Dermis blood vessel endothelial cell (primary cell): ENCODE results near the gene ZCCHC24. TPM values are rescaled to one million over a fixed set of nuclear protein-coding genes. Genes with fewer than 3 reads are reported as not detected.
"Not testable (repeated sequence)": the region's sequence is repeated elsewhere in the genome, so short reads cannot be mapped to it uniquely, and the experiment has no call there.

Source experiments
- DNase-seq: peaks from one replicate; pipeline ENCODE4 v3.0.0; 2010
- total RNA-seq: library from RNA; depleted of rRNA; stranded (reverse); fragments of >200 nt; gene quantifications from 2 replicates; pipeline ENCODE4 v1.2.3, GENCODE V29; 2014

The ZCCHC24 gene
- total RNA-seq, 1 donor from 2014 or later: 7.3 TPM

- no peak for DNase-seq
Measured at GRCh38 chr10:79345241-79346011, 100.0 kb downstream of the ZCCHC24 start.

GRCh38 chr10:79344502-79345195 lies 100.8 kb downstream of the ZCCHC24 start:
- DNase-seq: peak; percentile 10

GRCh38 chr10:79342811-79343561 lies 102.4 kb downstream of the ZCCHC24 start:
- DNase-seq: no peak

GRCh38 chr10:79342295-79342761 lies 103.1 kb downstream of the ZCCHC24 start:
- DNase-seq: no peak

GRCh38 chr10:79340646-79341244 lies 104.7 kb downstream of the ZCCHC24 start:
- DNase-seq: no peak

- no peak for DNase-seq
Measured at GRCh38 chr10:79339266-79339665, 106.2 kb downstream of the ZCCHC24 start.

GRCh38 chr10:79337783-79338469 lies 107.5 kb downstream of the ZCCHC24 start:
- DNase-seq: not testable (repeated sequence)

- no peak for DNase-seq
Measured at GRCh38 chr10:79336739-79337138, 108.7 kb downstream of the ZCCHC24 start.

- no peak for DNase-seq
Measured at GRCh38 chr10:79336276-79336675, 109.1 kb downstream of the ZCCHC24 start.

- DNase-seq: no peak
Measured at GRCh38 chr10:79335470-79336235, 109.8 kb downstream of the ZCCHC24 start.

- no peak for DNase-seq
Measured at GRCh38 chr10:79335094-79335469, 110.3 kb downstream of the ZCCHC24 start.

GRCh38 chr10:79334573-79334972 lies 110.9 kb downstream of the ZCCHC24 start:
- DNase-seq: no peak

- DNase-seq: no peak
Measured at GRCh38 chr10:79333513-79333912, 111.9 kb downstream of the ZCCHC24 start.

- not testable (repeated sequence) for DNase-seq
Measured at GRCh38 chr10:79332610-79333315, 112.7 kb downstream of the ZCCHC24 start.

Other genes starting within 250 kb of the ZCCHC24 start
- gene PPIF, start 98.2 kb downstream of the ZCCHC24 start, total RNA-seq: 14.5 and 23.8 TPM in 2 replicates
- gene EIF5AL1, start 66.9 kb upstream of the ZCCHC24 start, total RNA-seq: 0.51 TPM in 2 replicates
- under 0.01 TPM in 1 of 2 replicates, not detected in the other for gene SFTPA2, start 114.8 kb upstream of the ZCCHC24 start, total RNA-seq
- gene SFTPA1, start 165.3 kb upstream of the ZCCHC24 start, total RNA-seq: not detected in 2 replicates